ENCODE measurements around the gene TAPT1. TPM values are rescaled to one million over a fixed set of nuclear protein-coding genes. Genes with fewer than 3 reads are reported as not detected.
"Not testable (repeated sequence)": the region's sequence is repeated elsewhere in the genome, so short reads cannot be mapped to it uniquely, and the experiment has no call there.

Gene TAPT1
- polyA plus RNA-seq, 2 of the 4 experiments (the other 2 are of a cell fraction), result 11.5 to 17.1 TPM

DNA sequence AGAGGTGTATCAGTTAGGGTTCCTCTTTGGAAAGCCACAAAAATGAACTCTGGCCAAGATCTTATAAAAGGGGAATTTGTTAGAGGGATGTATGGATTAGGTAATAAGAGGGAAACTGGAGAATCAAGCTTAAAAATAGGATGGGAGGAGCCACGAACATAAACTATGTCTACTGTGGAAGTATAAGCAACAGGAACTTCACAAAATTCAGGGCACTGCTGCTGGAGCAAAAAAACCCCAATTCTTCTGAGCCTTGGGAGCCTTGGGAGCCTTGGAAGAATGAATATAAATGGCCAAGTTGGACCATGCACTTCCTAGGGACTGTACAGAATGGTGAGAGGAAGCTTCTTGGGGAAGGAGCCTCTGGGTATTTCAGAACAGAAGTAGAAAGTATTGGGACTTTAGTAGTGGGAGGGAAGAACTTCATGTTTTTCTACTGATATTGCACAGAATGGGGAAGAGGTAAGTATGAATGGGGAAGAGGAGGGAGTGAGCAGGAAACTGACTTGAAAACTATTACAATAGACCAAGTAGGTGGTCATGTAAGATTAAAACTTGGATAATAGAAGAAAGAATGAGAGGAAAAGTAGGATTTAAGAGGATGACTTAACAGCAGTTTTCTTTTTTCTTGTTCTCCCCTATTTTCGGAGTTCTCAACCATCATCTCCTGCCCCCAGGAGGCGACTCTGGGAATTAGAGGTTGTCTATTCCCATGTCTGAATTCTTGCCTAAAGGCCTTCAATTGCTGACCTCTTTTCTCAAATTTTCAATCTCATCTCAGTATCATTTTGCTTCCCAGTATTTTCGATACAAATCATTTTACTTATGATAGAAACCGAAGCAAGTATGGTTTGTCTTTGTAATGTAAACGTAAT lies 44.4 kb upstream of the TAPT1 start (continued):
- TF ChIP-seq E2F6 (IDR thresholded peaks at IDR 0.05; ENCODE audit: borderline replicate concordance, low read depth), result no peak
- TF ChIP-seq FOSB (CRISPR knock-in tag; IDR thresholded peaks at IDR 0.05), result no peak
- TF ChIP-seq POLR2AphosphoS2 (conservative IDR thresholded peaks at IDR 0.05; ENCODE audit: low read length), result no peak
- no peak for TF ChIP-seq TFCP2L1 (CRISPR knock-in tag; IDR thresholded peaks at IDR 0.05)
- no peak for TF ChIP-seq RARB (CRISPR knock-in tag; IDR thresholded peaks at IDR 0.05)
- TF ChIP-seq, protein P1, sequence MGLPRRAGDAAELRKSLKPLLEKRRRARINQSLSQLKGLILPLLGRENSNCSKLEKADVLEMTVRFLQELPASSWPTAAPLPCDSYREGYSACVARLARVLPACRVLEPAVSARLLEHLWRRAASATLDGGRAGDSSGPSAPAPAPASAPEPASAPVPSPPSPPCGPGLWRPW (IDR thresholded peaks at IDR 0.05), result no peak

GRCh38 chr4:16269742-16270453 lies 43.6 kb upstream of the TAPT1 start:
- FAIRE-seq; H3K4me1 ChIP-seq; H3K9me3 ChIP-seq; H3K4me2 ChIP-seq; H3K27ac ChIP-seq; DNase-seq (ENCODE audit: low read depth in 1 of 2, low spot score in 1 of 2); POLR2A ChIA-PET; H3K4me3 ChIP-seq; ATAC-seq: not testable (repeated sequence)
- 83% methylated on average over 4 of the region's 4 CpGs for WGBS (ENCODE audit: missing lambda C conversion rate)
- CTCF ChIA-PET, result interaction anchor here (1.1 kb wide), 1 partner anchor 71 kb away, joined by 4 read pairs; no protein-coding TSS in a partner anchor

- DNase-seq (ENCODE audit: low read depth in 1 of 2, low spot score in 1 of 2) (no peak), ATAC-seq (no peak), FAIRE-seq (no peak)
- no peaks in the 10 kb centered on the region for H3K4me1 ChIP-seq
- POLR2A ChIA-PET, result no interaction called here
- no peak overlapping the region for H3K4me3 ChIP-seq
- 86% methylated on average over 1 of the region's 1 CpG for WGBS (ENCODE audit: missing lambda C conversion rate)
- no peak for TF ChIP-seq TFCP2L1 (CRISPR knock-in tag; IDR thresholded peaks at IDR 0.05)
- no peak for TF ChIP-seq SREBF2 (IDR thresholded peaks at IDR 0.05)
- no peak for TF ChIP-seq FOXS1 (CRISPR knock-in tag; IDR thresholded peaks at IDR 0.05)
- TF ChIP-seq REST (IDR thresholded peaks at IDR 0.05), result no peak
- no peak for TF ChIP-seq TP53 (CRISPR knock-in tag; IDR thresholded peaks at IDR 0.05)
- no peak for TF ChIP-seq CTCF (IDR thresholded peaks at IDR 0.05)
- no peak for TF ChIP-seq EP300 (IDR thresholded peaks at IDR 0.05)
- TF ChIP-seq, protein P2, sequence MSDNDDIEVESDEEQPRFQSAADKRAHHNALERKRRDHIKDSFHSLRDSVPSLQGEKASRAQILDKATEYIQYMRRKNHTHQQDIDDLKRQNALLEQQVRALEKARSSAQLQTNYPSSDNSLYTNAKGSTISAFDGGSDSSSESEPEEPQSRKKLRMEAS (IDR thresholded peaks at IDR 0.05), result no peak
- TF ChIP-seq ZC3H11A (IDR thresholded peaks at IDR 0.05), result no peak
- no peak for TF ChIP-seq ZSCAN20 (CRISPR knock-in tag; IDR thresholded peaks at IDR 0.05)
- TF ChIP-seq, protein P3, sequence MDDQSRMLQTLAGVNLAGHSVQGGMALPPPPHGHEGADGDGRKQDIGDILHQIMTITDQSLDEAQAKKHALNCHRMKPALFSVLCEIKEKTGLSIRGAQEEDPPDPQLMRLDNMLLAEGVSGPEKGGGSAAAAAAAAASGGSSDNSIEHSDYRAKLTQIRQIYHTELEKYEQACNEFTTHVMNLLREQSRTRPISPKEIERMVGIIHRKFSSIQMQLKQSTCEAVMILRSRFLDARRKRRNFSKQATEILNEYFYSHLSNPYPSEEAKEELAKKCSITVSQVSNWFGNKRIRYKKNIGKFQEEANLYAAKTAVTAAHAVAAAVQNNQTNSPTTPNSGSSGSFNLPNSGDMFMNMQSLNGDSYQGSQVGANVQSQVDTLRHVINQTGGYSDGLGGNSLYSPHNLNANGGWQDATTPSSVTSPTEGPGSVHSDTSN (IDR thresholded peaks at IDR 0.05), result no peak
- no peak for TF ChIP-seq HDAC2 (IDR thresholded peaks at IDR 0.05)
- no peak for TF ChIP-seq KDM1A (IDR thresholded peaks at IDR 0.05; ENCODE audit: low read depth)
- H3K9me3 ChIP-seq, result no peaks in the 10 kb centered on the region
- CTCF ChIA-PET, result interaction anchor here (0.6 kb wide), 1 partner anchor 18 kb away, joined by 4 read pairs; no protein-coding TSS in a partner anchor
- no peak overlapping the region for H3K4me2 ChIP-seq
- H3K27ac ChIP-seq, result no peak overlapping the region
These were observed 43.0 kb upstream of the TAPT1 start for GRCh38 chr4:16269240-16269639.

Data from A549 (cell line).